Osteocyte (in vitro differentiated cells): Measurements from ENCODE around the gene SLC12A6. TPM values are rescaled to one million over a fixed set of nuclear protein-coding genes. Genes with fewer than 3 reads are reported as not detected.

ENCODE experiments used
- microRNA-seq: library from miRNA; unstranded; fragments of <30 nt; microRNA quantifications from one replicate; pipeline ENCODE4 v1.1.0, GENCODE V29; 2020; ENCODE audit not compliant: unreplicated experiment
- total RNA-seq: library from RNA; stranded (reverse); gene quantifications from 2 replicates; pipeline ENCODE4 v1.2.1, GENCODE V29; 2021

Gene SLC12A6
- total RNA-seq, 1 donor from 2014 or later = 52.3 TPM

Small RNA genes within 50 kb of the gene (microRNA-seq; reads per million reads assigned to microRNA genes)
- not detected for gene MIR1233-1

Other genes starting within 250 kb of the SLC12A6 start
- 84.9 and 89.9 TPM in 2 replicates for gene EMC7, start 235.9 kb downstream of the SLC12A6 start, total RNA-seq
- 2.0 TPM in 2 replicates for gene PGBD4, start 235.7 kb downstream of the SLC12A6 start, total RNA-seq
- 39.1 and 42.7 TPM in 2 replicates for gene KATNBL1, start 127.7 kb downstream of the SLC12A6 start, total RNA-seq
- gene EMC4, start 112.8 kb downstream of the SLC12A6 start, total RNA-seq = 108 and 112 TPM in 2 replicates
- gene NOP10, start 5.4 kb upstream of the SLC12A6 start, total RNA-seq = 200 and 205 TPM in 2 replicates
- not detected in 2 replicates for gene NUTM1, start 5.5 kb upstream of the SLC12A6 start, total RNA-seq
- gene LPCAT4, start 29.4 kb upstream of the SLC12A6 start, total RNA-seq = 49.0 and 56.0 TPM in 2 replicates
- gene GOLGA8A, start 100.0 kb upstream of the SLC12A6 start, total RNA-seq = 107 and 121 TPM in 2 replicates
- 59.7 and 69.6 TPM in 2 replicates for gene GOLGA8B, start 245.9 kb upstream of the SLC12A6 start, total RNA-seq